ENCODE results near the gene CARD9.

Gene CARD9

GRCh38 chr9:136349546-136349945 is 23.9 kb downstream of the CARD9 start:
- ChIA-PET CTCF (no interaction called here), POLR2A (interaction anchor here (2.1 kb wide), 1 partner anchor 13 kb away, joined by 6 read pairs; no protein-coding TSS in a partner anchor)
- TF ChIP-seq LEF1 (IDR thresholded peaks at IDR 0.05; ENCODE audit: borderline replicate concordance) (no peak), NFRKB (IDR thresholded peaks at IDR 0.05) (no peak), PKNOX1 (IDR thresholded peaks at IDR 0.05) (no peak), FOXM1 (IDR thresholded peaks at IDR 0.05; ENCODE audit: borderline replicate concordance) (no peak), SP1 (IDR thresholded peaks at IDR 0.05) (no peak), HDGF (IDR thresholded peaks at IDR 0.05; ENCODE audit: borderline replicate concordance) (no peak), L3MBTL2 (conservative IDR thresholded peaks at IDR 0.05) (no peak), TARDBP (IDR thresholded peaks at IDR 0.05) (no peak), FOXA1 (IDR thresholded peaks at IDR 0.05) (no peak), ARNT (IDR thresholded peaks at IDR 0.05) (no peak), FOXK2 (IDR thresholded peaks at IDR 0.05) (no peak), SUZ12 (IDR thresholded peaks at IDR 0.05) (no peak), ELF4 (IDR thresholded peaks at IDR 0.05) (no peak), BHLHE40 (IDR thresholded peaks at IDR 0.05; ENCODE audit: borderline replicate concordance) (no peak), ZNF384 (IDR thresholded peaks at IDR 0.05) (no peak)
- no peak for DNase-seq (ENCODE audit: extremely low spot score)

- no peak for DNase-seq (ENCODE audit: extremely low spot score)
- TF ChIP-seq SUZ12 (IDR thresholded peaks at IDR 0.05) (no peak), PKNOX1 (IDR thresholded peaks at IDR 0.05) (no peak), ARNT (IDR thresholded peaks at IDR 0.05) (no peak), FOXM1 (IDR thresholded peaks at IDR 0.05; ENCODE audit: borderline replicate concordance) (no peak), FOXA1 (IDR thresholded peaks at IDR 0.05) (no peak), NFRKB (IDR thresholded peaks at IDR 0.05) (no peak), L3MBTL2 (conservative IDR thresholded peaks at IDR 0.05) (no peak), ELF4 (IDR thresholded peaks at IDR 0.05) (no peak), ZNF384 (IDR thresholded peaks at IDR 0.05) (no peak)
- POLR2A ChIA-PET: interaction anchor here (2.1 kb wide), 1 partner anchor 14 kb away, joined by 6 read pairs; no protein-coding TSS in a partner anchor
- CTCF ChIA-PET: no interaction called here
Measured at GRCh38 chr9:136348691-136349090, 24.8 kb downstream of the CARD9 start.

GRCh38 chr9:136347472-136348256 is 25.8 kb downstream of the CARD9 start:
- CTCF ChIA-PET: no interaction called here
- POLR2A ChIA-PET: interaction anchor here (1.8 to 2.1 kb wide), 2 partner anchors 15 kb away, joined by 6 read pairs; partner anchors contain the start of gene DNLZ
- TF ChIP-seq L3MBTL2 (conservative IDR thresholded peaks at IDR 0.05): no peak
- TF ChIP-seq ZNF384 (IDR thresholded peaks at IDR 0.05): no peak
- TF ChIP-seq PKNOX1 (IDR thresholded peaks at IDR 0.05): no peak
- no peak for TF ChIP-seq BHLHE40 (IDR thresholded peaks at IDR 0.05; ENCODE audit: borderline replicate concordance)
- no peak for TF ChIP-seq SUZ12 (IDR thresholded peaks at IDR 0.05)
- TF ChIP-seq FOXA1 (IDR thresholded peaks at IDR 0.05): no peak
- no peak for DNase-seq (ENCODE audit: extremely low spot score)

GRCh38 chr9:136346927-136347465 is 26.5 kb downstream of the CARD9 start:
- TF ChIP-seq NFRKB (IDR thresholded peaks at IDR 0.05) (no peak), HDGF (IDR thresholded peaks at IDR 0.05; ENCODE audit: borderline replicate concordance) (no peak), ARNT (IDR thresholded peaks at IDR 0.05) (no peak), BHLHE40 (IDR thresholded peaks at IDR 0.05; ENCODE audit: borderline replicate concordance) (no peak), TARDBP (IDR thresholded peaks at IDR 0.05) (no peak), SP1 (IDR thresholded peaks at IDR 0.05) (no peak), PKNOX1 (IDR thresholded peaks at IDR 0.05) (no peak), ZNF384 (IDR thresholded peaks at IDR 0.05) (no peak), SUZ12 (IDR thresholded peaks at IDR 0.05) (no peak), FOXM1 (IDR thresholded peaks at IDR 0.05; ENCODE audit: borderline replicate concordance) (no peak), FOXA1 (IDR thresholded peaks at IDR 0.05) (no peak), LEF1 (IDR thresholded peaks at IDR 0.05; ENCODE audit: borderline replicate concordance) (no peak), CTBP1 (IDR thresholded peaks at IDR 0.05; ENCODE audit: borderline replicate concordance) (no peak)
- POLR2A ChIA-PET: interaction anchor here (1.8 kb wide), 1 partner anchor 16 kb away, joined by 6 read pairs; the partner anchor contains the start of gene DNLZ
- CTCF ChIA-PET: interaction anchor here (0.6 kb wide), 1 partner anchor 12 kb away, joined by 3 read pairs; no protein-coding TSS in a partner anchor
- no peak for DNase-seq (ENCODE audit: extremely low spot score)

- CTCF ChIA-PET: interaction anchor here (1.2 kb wide), 1 partner anchor 17 kb away, joined by 3 read pairs; no protein-coding TSS in a partner anchor
- no peak for DNase-seq (ENCODE audit: extremely low spot score)
- POLR2A ChIA-PET: interaction anchor here (1.3 to 1.8 kb wide), 2 partner anchors 8 to 17 kb away, joined by 3 to 6 read pairs; partner anchors contain the start of gene DNLZ
- no peak for TF ChIP-seq HDGF (IDR thresholded peaks at IDR 0.05; ENCODE audit: borderline replicate concordance)
- TF ChIP-seq SUZ12 (IDR thresholded peaks at IDR 0.05): no peak
- no peak for TF ChIP-seq ELF4 (IDR thresholded peaks at IDR 0.05)
- TF ChIP-seq SP1 (IDR thresholded peaks at IDR 0.05): no peak
- TF ChIP-seq FOXK2 (IDR thresholded peaks at IDR 0.05): no peak
- no peak for TF ChIP-seq ZNF384 (IDR thresholded peaks at IDR 0.05)
- TF ChIP-seq CTBP1 (IDR thresholded peaks at IDR 0.05; ENCODE audit: borderline replicate concordance): no peak
- TF ChIP-seq FOXM1 (IDR thresholded peaks at IDR 0.05; ENCODE audit: borderline replicate concordance): no peak
- no peak for TF ChIP-seq TARDBP (IDR thresholded peaks at IDR 0.05)
- no peak for TF ChIP-seq ARNT (IDR thresholded peaks at IDR 0.05)
- no peak for TF ChIP-seq NFRKB (IDR thresholded peaks at IDR 0.05)
- no peak for TF ChIP-seq FOXA1 (IDR thresholded peaks at IDR 0.05)
- TF ChIP-seq PKNOX1 (IDR thresholded peaks at IDR 0.05): no peak
- TF ChIP-seq LEF1 (IDR thresholded peaks at IDR 0.05; ENCODE audit: borderline replicate concordance): no peak
- no peak for TF ChIP-seq L3MBTL2 (conservative IDR thresholded peaks at IDR 0.05)
- no peak for TF ChIP-seq BHLHE40 (IDR thresholded peaks at IDR 0.05; ENCODE audit: borderline replicate concordance)
Measured at GRCh38 chr9:136346157-136346481, 27.4 kb downstream of the CARD9 start.

Measured in HEK293T (cell line).